HepG2 (cell line): ENCODE results near the gene CALHM5. TPM values are rescaled to one million over a fixed set of nuclear protein-coding genes. Genes with fewer than 3 reads are reported as not detected.

Experiments used
- ATAC-seq: fragments of 200-7000 bp; cut with Tn5 transposase; 3 replicates; pipeline ENCODE4 v1.9.1; 2020; ENCODE audit warnings: mild to moderate bottlenecking, moderate library complexity
- BruUV-seq: library from RNA; stranded (reverse); fragments of 400-500 nt; replicated peaks from 2 replicates; lab custom pipeline; 2021; lab: Mats Ljungman, UMichigan
- CTCF ChIA-PET: fragments of 300-600 bp; formaldehyde crosslinking; extraction: SDS; loops from one replicate; lab custom pipeline; 2021; ENCODE audit warnings: low total read pairs, inconsistent platforms, low intra/inter-chr PET ratio; lab: Yijun Ruan, JAX
- POLR2A ChIA-PET: fragments of 350-600 bp; sonication (Branson Sonifier 250); formaldehyde crosslinking; loops from one replicate; lab custom pipeline; 2020; ENCODE audit warnings: antibody characterized with exemption, inconsistent platforms; lab: Yijun Ruan, JAX
- DNase-seq: peaks from one replicate; pipeline ENCODE4 v3.0.0-alpha.2; 2015; ENCODE audit warnings: low spot score
- FAIRE-seq: peaks from 3 replicates; lab custom pipeline; 2011; peaks lifted over from hg19 to GRCh38; lab: Jason Lieb, UNC
- H2AFZ ChIP-seq: one replicate; pipeline ENCODE4 v1.6.1; 2011; ENCODE audit warnings: low read length, inconsistent platforms
- H3K27ac ChIP-seq: fragments of 300-600 bp; 3 replicates; pipeline ENCODE4 v1.8.0; 2011; ENCODE audit warnings: mixed run types, mild to moderate bottlenecking, mixed read lengths, low read length, inconsistent platforms; ENCODE audit not compliant: insufficient read depth; ENCODE audit errors: extremely low read length
- H3K27me3 ChIP-seq, 2 experiments: fragments of 200-600 bp in 1 of 2; 2 replicates in 1 of 2; 3 replicates in 1 of 2; pipeline versions ENCODE4 v1.6.0 to v1.8.0; 2011; ENCODE audit warnings: low read length in 2 of 2, mild to moderate bottlenecking in 2 of 2, moderate library complexity in 2 of 2, inconsistent platforms in 1 of 2; ENCODE audit not compliant: insufficient read depth in 2 of 2, control insufficient read depth in 1 of 2
- H3K36me3 ChIP-seq, 2 experiments: fragments of 200-600 bp in 1 of 2; replicated peaks in 1 of 2; 2 replicates in 1 of 2; 3 replicates in 1 of 2; pipeline versions ENCODE4 v1.5.1 to v1.8.0; 2011; ENCODE audit warnings: low read length in 2 of 2, inconsistent platforms in 1 of 2; ENCODE audit not compliant: insufficient read depth in 2 of 2, control insufficient read depth in 1 of 2
- H3K4me1 ChIP-seq: 2 replicates; pipeline ENCODE4 v1.5.1; 2012; ENCODE audit warnings: low read length, inconsistent platforms; ENCODE audit not compliant: insufficient read depth
- H3K4me2 ChIP-seq: 2 replicates; pipeline ENCODE4 v1.6.0; 2011; ENCODE audit warnings: low read depth, low read length, inconsistent platforms
- H3K4me3 ChIP-seq, 3 experiments: fragments of 200-600 bp in 1 of 3; sonication (generic), shearing (Covaris generic) in 1 of 3; replicated peaks in 1 of 3; 2 replicates each; pipeline ENCODE4 v1.5.1; 2011 to 2016; ENCODE audit warnings: low read length in 3 of 3, inconsistent platforms in 2 of 3, low read depth in 2 of 3, mild to moderate bottlenecking in 2 of 3, control low read depth in 1 of 3, mixed read lengths in 1 of 3; ENCODE audit not compliant: insufficient read depth in 1 of 3
- H3K79me2 ChIP-seq: one replicate; pipeline ENCODE4 v1.6.1; 2011; ENCODE audit warnings: low read length, inconsistent platforms; ENCODE audit not compliant: insufficient read depth
- H3K9ac ChIP-seq: 2 replicates; pipeline ENCODE4 v1.6.0; 2011; ENCODE audit warnings: mild to moderate bottlenecking, low read depth, low read length, inconsistent platforms; ENCODE audit not compliant: insufficient read depth
- H3K9me3 ChIP-seq: 2 replicates; pipeline ENCODE4 v1.5.1; 2012; ENCODE audit warnings: mild to moderate bottlenecking, low read length
- H4K20me1 ChIP-seq: 2 replicates; pipeline ENCODE4 v1.6.0; 2011; ENCODE audit warnings: inconsistent platforms, mild to moderate bottlenecking, low read length, moderate library complexity; ENCODE audit not compliant: insufficient read depth
- MAFG ChIP-seq: sonication (generic); formaldehyde crosslinking; IDR thresholded peaks from 2 replicates; pipeline ENCODE4 v1.5.1; 2020; ENCODE audit warnings: mild to moderate bottlenecking, missing genetic modification reagents
- NFE2 ChIP-seq: sonication (generic); formaldehyde crosslinking; IDR thresholded peaks from 2 replicates; pipeline ENCODE4 v1.4.0; 2020; ENCODE audit warnings: missing genetic modification reagents
- PITX1 ChIP-seq: sonication (generic); formaldehyde crosslinking; IDR thresholded peaks from 2 replicates; pipeline ENCODE4 v1.5.1; 2020; ENCODE audit warnings: mild to moderate bottlenecking, missing genetic modification reagents
- ZFP82 ChIP-seq: sonication (generic); formaldehyde crosslinking; IDR thresholded peaks from 2 replicates; pipeline ENCODE4 v1.5.1; 2020; ENCODE audit warnings: mild to moderate bottlenecking, missing genetic modification reagents, borderline replicate concordance
- ZFP90 ChIP-seq: sonication (generic); formaldehyde crosslinking; IDR thresholded peaks from 2 replicates; pipeline ENCODE4 v1.8.0; 2022; ENCODE audit warnings: missing genetic modification reagents, mild to moderate bottlenecking, inconsistent platforms, borderline replicate concordance
- ZNF354B ChIP-seq: sonication (generic); formaldehyde crosslinking; IDR thresholded peaks from 2 replicates; pipeline ENCODE4 v1.8.0; 2022; ENCODE audit warnings: mild to moderate bottlenecking, missing genetic modification reagents
- ZNF44 ChIP-seq: sonication (generic); formaldehyde crosslinking; IDR thresholded peaks from 2 replicates; pipeline ENCODE4 v1.5.1; 2020; ENCODE audit warnings: mild to moderate bottlenecking, missing genetic modification reagents
- ZNF546 ChIP-seq: sonication (generic); formaldehyde crosslinking; conservative IDR thresholded peaks from 2 replicates; pipeline ENCODE4 v1.8.1; 2023; ENCODE audit warnings: mild to moderate bottlenecking, missing genetic modification reagents
- ZNF552 ChIP-seq: sonication (generic); formaldehyde crosslinking; IDR thresholded peaks from 2 replicates; pipeline ENCODE4 v1.9.0; 2022; ENCODE audit warnings: missing genetic modification reagents, mild to moderate bottlenecking, borderline replicate concordance
- ZNF577 ChIP-seq: sonication (generic); formaldehyde crosslinking; IDR thresholded peaks from 2 replicates; pipeline ENCODE4 v1.4.0; 2020; ENCODE audit warnings: mild to moderate bottlenecking, low read depth, missing genetic modification reagents, borderline replicate concordance
- ZNF678 ChIP-seq: sonication (generic); formaldehyde crosslinking; IDR thresholded peaks from 2 replicates; pipeline ENCODE4 v1.4.0; 2020; ENCODE audit warnings: mild to moderate bottlenecking, missing genetic modification reagents
- ZNF7 ChIP-seq: IDR thresholded peaks from 2 replicates; pipeline ENCODE4 v1.6.1; 2016; ENCODE audit warnings: missing biosample characterization, missing genetic modification reagents
- ZNF737 ChIP-seq: sonication (generic); formaldehyde crosslinking; IDR thresholded peaks from 2 replicates; pipeline ENCODE4 v1.5.0; 2020; ENCODE audit warnings: missing genetic modification reagents, mild to moderate bottlenecking, borderline replicate concordance
- ZNF749 ChIP-seq: sonication (generic); formaldehyde crosslinking; IDR thresholded peaks from 2 replicates; pipeline ENCODE4 v1.8.0; 2022; ENCODE audit warnings: mild to moderate bottlenecking, missing genetic modification reagents, moderate library complexity, borderline replicate concordance
- ZSCAN29 ChIP-seq: sonication (generic); formaldehyde crosslinking; conservative IDR thresholded peaks from 2 replicates; pipeline ENCODE4 v1.4.0; 2020; ENCODE audit warnings: mild to moderate bottlenecking, missing genetic modification reagents
- in situ Hi-C: cut with HindIII; loops from 2 replicates; pipeline ENCODE4 v1.10.0; 2017; ENCODE audit warnings: low pct_unique_long_range_greater_than_20kb; ENCODE audit not compliant: extremely low pct_ligation_motif_present
- intact Hi-C: fragments of 100-400 bp; cut with micrococcal nuclease; formaldehyde crosslinking; loops from one replicate; pipeline ENCODE4 v1.10.0; 2022; ENCODE audit not compliant: unreplicated experiment
- polyA plus RNA-seq, 8 experiments: library from polyadenylated mRNA; depleted of rRNA in 3 of 8; stranded (reverse) in 7 of 8; unstranded in 1 of 8; fragments of >200 nt; fragmentation: Illumina TruSeq in 4 of 8; extraction: Trizol in 4 of 8; gene quantifications; 2 replicates each; pipeline versions ENCODE4 v1.2.1 to v1.2.3, GENCODE V29; 2011 to 2016; ENCODE audit warnings: low read depth in 4 of 8, missing spikeins in 1 of 8, mixed read lengths in 1 of 8; ENCODE audit not compliant: insufficient read depth in 1 of 8
- total RNA-seq, 5 experiments: library from RNA; depleted of rRNA; stranded (reverse); fragments of >200 nt; fragmentation: Illumina TruSeq; extraction: Trizol; gene quantifications; 2 replicates each; pipeline ENCODE4 v1.2.3, GENCODE V29; 2016; ENCODE audit warnings: low read depth in 1 of 5
- TF ChIP-seq, protein P1 (sequence below): sonication (generic); formaldehyde crosslinking; IDR thresholded peaks from 2 replicates; pipeline ENCODE4 v1.4.0; 2020; ENCODE audit warnings: missing genetic modification reagents
- TF ChIP-seq, protein P2 (sequence below): sonication (generic); formaldehyde crosslinking; IDR thresholded peaks from 2 replicates; pipeline ENCODE4 v1.4.0; 2020; ENCODE audit warnings: missing genetic modification reagents
- TF ChIP-seq, protein P3 (sequence below): IDR thresholded peaks from 2 replicates; pipeline ENCODE4 v1.6.1; 2012; ENCODE audit warnings: low read depth, low read length, improper control_type of control experiment

Gene CALHM5
- total and polyA plus RNA-seq, 2 of the 13 experiments (the other 11 are each of a cell fraction or from before 2014, with no cell fraction given): not detected

DNA sequence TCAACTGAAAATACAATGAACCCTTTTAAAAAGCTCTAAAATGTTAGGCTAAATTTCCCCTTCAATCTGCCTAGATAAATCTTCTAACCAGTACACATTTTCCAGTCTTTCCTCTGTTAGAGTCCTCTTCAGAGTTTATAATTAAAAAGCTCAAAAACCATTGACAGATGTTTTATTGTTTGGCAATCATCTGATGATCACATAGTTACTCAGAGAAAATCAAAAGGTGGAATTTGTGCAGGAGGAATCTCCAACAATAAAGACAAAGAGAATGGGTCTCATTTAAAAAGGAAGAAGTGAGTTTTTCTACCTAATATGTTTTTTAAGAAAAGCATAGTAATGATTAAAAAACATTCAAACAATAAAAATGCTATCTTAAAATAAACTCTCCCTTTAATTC, 31.0 kb downstream of the CALHM5 start:
- CTCF ChIA-PET: no interaction called here
- Histone ChIP-seq H3K4me3 (no peak overlapping the region), H2AFZ (no peak overlapping the region), H3K79me2 (no peaks in the 10 kb centered on the region), H3K9me3 (no peaks in the 10 kb centered on the region), H3K27ac (no peak overlapping the region), H4K20me1 (no peaks in the 10 kb centered on the region), H3K27me3 (peaks cover 0 to 27% of the 10 kb centered on the region in 2 experiments; a peak in 2 of 5 replicates), H3K4me2 (no peak overlapping the region), H3K4me1 (peaks cover under 1% of the 10 kb centered on the region; the same call in 1 of the 2 replicates), H3K36me3 (no peaks in the 10 kb centered on the region), H3K9ac (no peak overlapping the region)
- POLR2A ChIA-PET: interaction anchor here (1.3 kb wide), 1 partner anchor 29 kb away, joined by 3 read pairs; the partner anchor contains the start of gene RWDD1
- FAIRE-seq (no peak), DNase-seq (no peak), ATAC-seq (no peak)
- BruUV-seq: no TSS peak
- TF ChIP-seq ZSCAN29 (no peak), ZNF552 (no peak), ZNF737 (CRISPR knock-in tag) (no peak), ZNF749 (CRISPR knock-in tag) (no peak), ZNF678 (CRISPR knock-in tag) (no peak), ZNF7 (CRISPR knock-in tag) (no peak)
- TF ChIP-seq, protein P1, sequence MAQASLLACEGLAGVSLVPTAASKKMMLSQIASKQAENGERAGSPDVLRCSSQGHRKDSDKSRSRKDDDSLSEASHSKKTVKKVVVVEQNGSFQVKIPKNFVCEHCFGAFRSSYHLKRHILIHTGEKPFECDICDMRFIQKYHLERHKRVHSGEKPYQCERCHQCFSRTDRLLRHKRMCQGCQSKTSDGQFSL (CRISPR knock-in tag): no peak
- intact Hi-C loops: no loop called here
- in situ Hi-C loops: no loop called here

DNA sequence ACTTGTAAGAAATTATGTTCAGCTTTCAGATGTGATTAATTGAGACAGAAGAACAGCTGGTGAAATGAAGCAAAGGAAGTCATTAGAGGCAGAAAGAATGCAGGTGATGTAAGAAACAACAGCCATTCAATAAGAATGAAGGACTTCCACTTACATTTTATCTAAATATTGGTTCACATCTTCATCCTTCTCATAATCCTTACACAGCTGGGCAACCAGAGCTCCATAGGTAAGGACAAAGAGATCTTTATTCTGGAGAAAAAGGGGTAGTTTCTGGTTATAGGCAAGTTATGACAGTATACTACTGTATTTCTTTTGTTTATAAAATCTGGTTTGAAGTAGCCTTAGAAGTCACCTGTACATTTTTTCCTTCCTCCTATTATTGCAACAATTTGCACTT, 31.7 kb downstream of the CALHM5 start:
- no TSS peak for BruUV-seq
- H2AFZ ChIP-seq: no peak overlapping the region
- H3K79me2 ChIP-seq: no peaks in the 10 kb centered on the region
- ChIA-PET CTCF (no interaction called here), POLR2A (no interaction called here)
- H3K4me1 ChIP-seq: no peaks in the 10 kb centered on the region
- no peaks in the 10 kb centered on the region for H3K9me3 ChIP-seq
- H3K27ac ChIP-seq: no peak overlapping the region
- no peak for DNase-seq
- intact Hi-C loops: no loop called here
- H3K9ac ChIP-seq: no peak overlapping the region
- no peaks in the 10 kb centered on the region for H3K36me3 ChIP-seq
- H4K20me1 ChIP-seq: no peaks in the 10 kb centered on the region
- no peak for FAIRE-seq
- no peak overlapping the region for H3K4me3 ChIP-seq
- H3K4me2 ChIP-seq: no peak overlapping the region
- no peak for ATAC-seq
- peaks cover 0 to 20% of the 10 kb centered on the region in 2 experiments; a peak in 1 of 5 replicates for H3K27me3 ChIP-seq
- in situ Hi-C loops: no loop called here
- no peak for TF ChIP-seq MAFG
- no peak for TF ChIP-seq ZFP82
- TF ChIP-seq, protein P2, sequence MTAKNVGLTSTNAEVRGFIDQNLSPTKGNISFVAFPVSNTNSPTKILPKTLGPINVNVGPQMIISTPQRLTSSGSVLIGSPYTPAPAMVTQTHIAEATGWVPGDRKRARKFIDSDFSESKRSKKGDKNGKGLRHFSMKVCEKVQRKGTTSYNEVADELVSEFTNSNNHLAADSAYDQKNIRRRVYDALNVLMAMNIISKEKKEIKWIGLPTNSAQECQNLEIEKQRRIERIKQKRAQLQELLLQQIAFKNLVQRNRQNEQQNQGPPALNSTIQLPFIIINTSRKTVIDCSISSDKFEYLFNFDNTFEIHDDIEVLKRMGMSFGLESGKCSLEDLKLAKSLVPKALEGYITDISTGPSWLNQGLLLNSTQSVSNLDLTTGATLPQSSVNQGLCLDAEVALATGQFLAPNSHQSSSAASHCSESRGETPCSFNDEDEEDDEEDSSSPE (CRISPR knock-in tag): no peak
- no peak for TF ChIP-seq ZNF577 (CRISPR knock-in tag)
- no peak for TF ChIP-seq ZNF44 (CRISPR knock-in tag)
- TF ChIP-seq, protein P3, sequence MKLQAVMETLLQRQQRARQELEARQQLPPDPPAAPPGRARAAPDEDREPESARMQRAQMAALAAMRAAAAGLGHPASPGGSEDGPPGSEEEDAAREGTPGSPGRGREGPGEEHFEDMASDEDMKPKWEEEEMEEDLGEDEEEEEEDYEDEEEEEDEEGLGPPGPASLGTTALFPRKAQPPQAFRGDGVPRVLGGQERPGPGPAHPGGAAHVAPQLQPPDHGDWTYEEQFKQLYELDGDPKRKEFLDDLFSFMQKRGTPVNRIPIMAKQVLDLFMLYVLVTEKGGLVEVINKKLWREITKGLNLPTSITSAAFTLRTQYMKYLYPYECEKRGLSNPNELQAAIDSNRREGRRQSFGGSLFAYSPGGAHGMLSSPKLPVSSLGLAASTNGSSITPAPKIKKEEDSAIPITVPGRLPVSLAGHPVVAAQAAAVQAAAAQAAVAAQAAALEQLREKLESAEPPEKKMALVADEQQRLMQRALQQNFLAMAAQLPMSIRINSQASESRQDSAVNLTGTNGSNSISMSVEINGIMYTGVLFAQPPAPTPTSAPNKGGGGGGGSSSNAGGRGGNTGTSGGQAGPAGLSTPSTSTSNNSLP: no peak
- no peak for TF ChIP-seq PITX1
- no peak for TF ChIP-seq ZNF546
- no peak for TF ChIP-seq NFE2 (CRISPR knock-in tag)
- TF ChIP-seq ZFP90 (CRISPR knock-in tag): no peak
- TF ChIP-seq ZNF354B: no peak
